Activated T-helper 2 cell treated with anti-CD3 and anti-CD28 coated beads, Interferon-gamma antibody, Interleukin-2, Interleukin-4, amounts not matched to agents 10 μg/mL and 5 μg/mL and 100 μg/mL, durations not matched to agents 14 hours and 24 hours and 36 hours (primary cell): Measurements from ENCODE around the gene SLIT3. TPM values are rescaled to one million over a fixed set of nuclear protein-coding genes. Genes with fewer than 3 reads are reported as not detected.
"Not testable (repeated sequence)": the region's sequence is repeated elsewhere in the genome, so short reads cannot be mapped to it uniquely, and the experiment has no call there.

Source experiments
- DNase-seq: peaks from one replicate; pipeline ENCODE4 v3.0.0; 2021; ENCODE audit warnings: low spot score
- H3K27ac Mint-ChIP-seq: one replicate; pipeline ENCODE4 v1.8.0; 2021; ENCODE audit warnings: mixed read lengths
- H3K27me3 Mint-ChIP-seq: one replicate; pipeline ENCODE4 v1.8.0; 2021; ENCODE audit warnings: low read depth, mixed read lengths
- H3K36me3 Mint-ChIP-seq: one replicate; pipeline ENCODE4 v1.8.0; 2021; ENCODE audit warnings: low read depth, mixed read lengths
- H3K4me1 Mint-ChIP-seq: one replicate; pipeline ENCODE4 v1.8.0; 2021; ENCODE audit warnings: low read depth, mixed read lengths
- H3K4me3 Mint-ChIP-seq: one replicate; pipeline ENCODE4 v1.8.0; 2021; ENCODE audit warnings: low read depth, mild to moderate bottlenecking, moderate library complexity, mixed read lengths
- H3K9me3 Mint-ChIP-seq: one replicate; pipeline ENCODE4 v1.8.0; 2021; ENCODE audit warnings: mixed read lengths
- intact Hi-C: fragments of 100-400 bp; cut with micrococcal nuclease; formaldehyde crosslinking; loops from one replicate; pipeline ENCODE4 v1.15.1; 2023
- total RNA-seq: library from RNA; stranded (reverse); gene quantifications from 2 replicates; pipeline ENCODE4 v1.2.3, GENCODE V29; 2022

SLIT3 gene
- total RNA-seq, 1 donor from 2014 or later = 9.5 TPM

DNA sequence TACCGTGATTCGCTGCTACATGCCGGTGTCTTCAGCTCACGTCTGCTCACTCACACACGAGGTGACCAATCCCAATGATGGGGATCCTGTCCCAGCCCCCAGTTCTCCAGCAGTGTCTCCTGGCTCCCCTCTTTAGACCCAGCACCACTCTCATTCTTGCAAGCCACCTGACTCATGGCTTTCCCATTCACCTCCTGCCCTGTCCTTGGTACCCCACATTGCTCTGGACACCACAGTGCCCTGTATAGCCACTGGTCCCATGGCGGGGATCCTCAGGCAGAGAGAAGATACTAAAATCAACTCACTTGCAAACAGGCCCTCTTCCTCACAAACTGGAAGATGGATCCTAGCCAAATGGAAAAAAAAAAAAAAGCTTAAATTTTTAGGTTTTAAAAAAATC is 81.0 kb downstream of the SLIT3 start:
- Mint-ChIP-seq H3K4me1 (no peaks in the 10 kb centered on the region), H3K27me3 (no peaks in the 10 kb centered on the region), H3K27ac (no peak overlapping the region), H3K4me3 (no peak overlapping the region), H3K36me3 (no peaks in the 10 kb centered on the region), H3K9me3 (no peaks in the 10 kb centered on the region)
- intact Hi-C loops = no loop called here
- no peak for DNase-seq

DNA sequence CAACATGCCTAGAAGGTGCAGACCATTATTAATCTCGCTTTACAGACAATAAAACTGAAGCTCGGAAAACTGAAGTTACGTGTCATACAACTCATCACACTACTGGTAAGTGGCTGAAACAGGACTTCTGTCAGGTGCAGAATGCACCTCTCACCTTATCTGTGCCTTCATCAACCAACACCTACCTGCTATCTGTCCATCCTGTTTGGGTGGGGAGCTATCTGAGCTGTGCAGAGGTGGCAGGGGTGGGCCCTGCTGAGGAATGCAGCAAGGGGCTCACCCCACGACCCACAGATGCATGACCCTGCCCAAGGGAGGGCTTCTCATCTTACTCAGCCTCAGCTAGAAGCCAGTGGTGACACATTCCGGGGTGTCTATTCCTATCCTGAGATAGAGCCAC is 81.6 kb downstream of the SLIT3 start:
- no peak for DNase-seq
- Mint-ChIP-seq H3K36me3 (no peaks in the 10 kb centered on the region), H3K9me3 (no peaks in the 10 kb centered on the region), H3K27me3 (no peaks in the 10 kb centered on the region), H3K4me1 (no peaks in the 10 kb centered on the region), H3K4me3 (no peak overlapping the region), H3K27ac (no peak overlapping the region)
- intact Hi-C loops = no loop called here

DNA sequence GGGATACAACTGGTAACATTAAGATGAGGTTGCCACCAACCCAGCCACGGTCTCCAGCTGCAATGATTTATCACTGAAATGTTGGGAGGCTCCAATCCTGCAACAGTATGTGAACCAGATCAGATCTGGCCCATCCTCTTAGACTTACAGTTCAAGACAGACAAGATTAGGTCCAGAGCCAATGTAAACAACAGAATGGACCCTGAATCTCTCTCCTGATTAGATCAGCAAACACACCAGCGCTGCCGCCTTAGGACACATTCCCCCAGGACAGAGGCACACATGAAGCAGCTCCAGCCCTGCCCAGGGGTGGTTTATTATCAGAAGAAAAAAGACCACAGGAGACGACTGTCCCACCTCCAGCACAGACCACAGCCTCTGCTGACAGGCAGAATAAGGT is 82.1 kb downstream of the SLIT3 start:
- Mint-ChIP-seq H3K4me3 (no peak overlapping the region), H3K27ac (no peak overlapping the region), H3K9me3 (no peaks in the 10 kb centered on the region), H3K36me3 (no peaks in the 10 kb centered on the region), H3K4me1 (no peaks in the 10 kb centered on the region), H3K27me3 (no peaks in the 10 kb centered on the region)
- intact Hi-C loops = no loop called here
- no peak for DNase-seq

DNA sequence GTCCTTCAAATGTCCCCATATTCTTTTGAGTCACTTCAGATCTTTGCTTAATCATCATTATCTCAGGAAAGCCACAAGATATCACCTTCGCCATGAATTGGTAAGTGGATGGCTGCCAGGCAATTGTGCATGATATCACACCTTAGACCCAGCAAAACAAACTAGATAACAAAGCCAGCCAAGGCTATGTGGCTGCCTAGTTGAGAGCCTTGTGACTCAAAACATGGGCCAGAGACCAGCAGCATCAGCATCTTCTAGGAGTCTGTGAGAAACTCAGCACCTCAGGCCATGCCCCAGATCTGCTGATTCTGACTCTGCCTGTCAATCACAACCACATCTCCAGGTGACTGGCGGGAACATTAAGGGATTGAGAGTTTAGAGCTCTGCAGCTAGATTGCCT is 82.8 kb downstream of the SLIT3 start:
- intact Hi-C loops = no loop called here
- no peak for DNase-seq
- Mint-ChIP-seq H3K4me3 (no peak overlapping the region), H3K27me3 (no peaks in the 10 kb centered on the region), H3K4me1 (no peaks in the 10 kb centered on the region), H3K36me3 (no peaks in the 10 kb centered on the region), H3K9me3 (no peaks in the 10 kb centered on the region), H3K27ac (no peak overlapping the region)

DNA sequence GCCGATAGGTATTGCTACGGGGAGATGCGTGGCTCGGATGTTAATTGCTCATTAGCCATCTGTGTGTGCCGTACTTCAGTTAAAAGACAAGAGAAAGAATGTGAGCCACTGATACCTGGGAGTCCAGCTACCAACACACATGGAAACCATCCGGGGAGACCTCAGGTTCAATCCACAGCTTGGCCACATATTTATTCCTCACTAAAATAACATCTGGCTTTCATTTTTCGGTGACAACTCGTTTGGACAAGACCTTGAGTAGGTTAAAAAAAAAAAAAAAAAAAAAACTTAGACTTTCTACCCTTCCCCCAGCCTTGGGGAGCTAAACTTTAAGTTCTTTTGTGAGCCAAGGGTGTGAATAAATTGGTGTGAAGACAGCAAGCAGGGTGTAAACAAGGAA is 84.1 kb downstream of the SLIT3 start:
- intact Hi-C loops = no loop called here
- Mint-ChIP-seq H3K36me3 (no peaks in the 10 kb centered on the region), H3K4me3 (no peak overlapping the region), H3K27ac (no peak overlapping the region), H3K9me3 (no peaks in the 10 kb centered on the region), H3K4me1 (no peaks in the 10 kb centered on the region), H3K27me3 (no peaks in the 10 kb centered on the region)
- no peak for DNase-seq

DNA sequence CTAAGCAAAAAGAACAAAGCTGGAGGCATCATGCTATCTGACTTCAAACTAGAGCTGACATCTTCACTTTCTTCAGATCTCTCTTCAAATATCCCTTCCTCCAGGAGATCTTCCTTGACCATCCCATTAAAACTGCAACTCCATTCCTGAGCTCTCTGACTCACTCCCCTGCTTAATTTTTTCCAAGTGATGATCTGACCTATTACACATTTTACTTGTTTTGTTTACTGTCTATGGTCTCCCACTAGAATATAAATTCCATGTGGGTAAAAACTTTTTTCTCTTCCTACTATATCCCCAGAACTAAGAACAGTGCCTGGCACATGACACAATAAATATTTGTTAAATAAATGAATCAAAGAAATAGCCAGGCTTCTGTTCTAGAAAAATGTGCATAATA is 87.5 kb downstream of the SLIT3 start:
- Mint-ChIP-seq H3K36me3 (no peaks in the 10 kb centered on the region), H3K9me3 (no peaks in the 10 kb centered on the region), H3K27me3 (no peaks in the 10 kb centered on the region), H3K27ac (no peak overlapping the region), H3K4me3 (no peak overlapping the region), H3K4me1 (no peaks in the 10 kb centered on the region)
- intact Hi-C loops = no loop called here
- no peak for DNase-seq

DNA sequence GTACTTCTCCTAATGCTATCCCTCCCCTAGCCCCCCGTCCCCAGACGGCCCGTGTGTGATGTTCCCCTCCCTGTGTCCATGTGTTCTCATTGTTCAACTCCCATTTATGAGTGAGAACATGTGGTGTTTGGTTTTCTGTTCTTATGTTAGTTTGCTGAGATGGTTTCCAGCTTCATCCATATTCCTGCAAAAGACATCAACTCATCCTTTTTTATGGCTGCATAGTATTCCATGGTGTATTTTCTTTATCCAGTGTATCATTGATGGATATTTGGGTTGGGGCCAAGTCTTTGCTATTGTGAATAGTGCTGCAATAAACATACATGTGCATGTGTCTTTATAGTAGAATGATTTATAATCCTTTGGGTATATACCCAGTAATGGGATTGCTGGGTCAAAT is 89.2 kb downstream of the SLIT3 start:
- H3K4me1 Mint-ChIP-seq, H3K9me3 Mint-ChIP-seq, H3K27ac Mint-ChIP-seq, DNase-seq, intact Hi-C loops, H3K36me3 Mint-ChIP-seq, H3K4me3 Mint-ChIP-seq, H3K27me3 Mint-ChIP-seq: not testable (repeated sequence)

DNA sequence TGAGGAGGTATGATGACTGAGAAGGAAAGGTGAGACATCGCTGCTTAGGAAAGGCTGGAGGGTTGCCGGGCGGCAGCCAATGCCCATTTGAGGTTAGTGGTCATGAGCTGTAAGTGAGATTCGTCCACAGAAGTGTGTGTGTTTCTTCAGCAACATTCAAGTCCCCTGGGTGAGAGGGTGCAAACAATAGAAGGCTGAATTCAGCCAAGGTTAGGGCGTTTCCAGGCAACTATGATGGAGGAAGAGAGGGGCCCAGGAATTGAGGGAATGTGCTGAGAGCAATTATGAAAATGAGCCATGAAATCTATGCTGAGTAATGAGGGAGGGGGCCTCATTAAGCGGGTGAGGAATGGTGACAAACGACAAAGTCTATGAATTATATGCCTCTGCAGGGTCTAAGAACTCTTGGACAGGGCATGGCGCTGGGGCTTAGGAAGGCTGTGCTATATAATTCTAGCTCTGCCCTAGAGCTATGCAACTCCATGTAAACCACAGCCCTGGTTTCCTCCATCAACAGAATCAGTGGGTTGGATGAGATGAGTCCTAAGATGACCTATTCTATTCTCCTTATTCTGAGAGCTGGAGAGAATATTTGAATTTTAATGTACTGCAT is 96.0 kb downstream of the SLIT3 start:
- Mint-ChIP-seq H3K27ac (no peak overlapping the region), H3K36me3 (no peaks in the 10 kb centered on the region), H3K27me3 (no peaks in the 10 kb centered on the region), H3K9me3 (peaks cover 4% of the 10 kb centered on the region), H3K4me1 (no peaks in the 10 kb centered on the region), H3K4me3 (no peak overlapping the region)
- intact Hi-C loops = no loop called here
- no peak for DNase-seq

DNA sequence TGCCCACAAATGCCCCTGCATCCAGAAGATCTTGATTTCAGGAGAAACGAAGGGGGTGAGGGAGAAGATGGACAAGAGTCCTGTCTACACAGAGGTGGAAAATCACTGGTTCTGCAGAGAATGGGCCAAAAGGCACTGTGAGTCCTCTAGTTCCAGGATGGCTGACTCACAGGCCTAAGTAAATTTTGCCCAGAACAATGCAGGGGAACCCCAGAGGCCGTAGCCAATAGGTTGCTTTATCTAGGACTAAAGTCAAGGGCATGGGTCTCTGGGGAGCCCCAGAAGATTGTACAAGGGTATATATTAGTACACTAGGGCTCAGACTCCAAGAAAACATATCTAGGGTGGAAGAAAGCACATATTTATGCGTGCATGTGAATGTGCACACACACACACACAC is 98.0 kb downstream of the SLIT3 start:
- Mint-ChIP-seq H3K36me3 (no peaks in the 10 kb centered on the region), H3K4me3 (no peak overlapping the region), H3K27ac (no peak overlapping the region), H3K27me3 (no peaks in the 10 kb centered on the region), H3K9me3 (peaks cover 4% of the 10 kb centered on the region), H3K4me1 (no peaks in the 10 kb centered on the region)
- intact Hi-C loops = no loop called here
- no peak for DNase-seq

DNA sequence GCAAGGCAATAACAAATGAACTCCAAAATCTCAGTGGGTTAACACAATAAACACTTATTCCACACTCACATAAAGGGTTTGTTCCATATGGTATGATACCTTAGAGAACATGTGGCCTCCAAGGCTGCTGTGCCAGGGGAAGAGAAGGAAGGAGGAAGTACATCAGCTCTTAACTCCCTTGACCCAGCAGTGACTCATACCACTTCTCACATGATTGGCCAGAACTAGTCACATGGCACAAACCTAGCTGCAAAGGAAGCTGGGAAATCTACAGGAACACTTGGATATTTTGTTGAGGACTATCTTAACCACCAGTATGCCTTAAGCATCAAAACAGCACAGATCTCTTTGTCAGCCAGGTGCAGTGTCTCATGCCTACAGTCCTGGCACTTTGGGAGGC is 99.3 kb downstream of the SLIT3 start:
- peaks cover 4% of the 10 kb centered on the region for H3K9me3 Mint-ChIP-seq
- H3K4me1 Mint-ChIP-seq = no peaks in the 10 kb centered on the region
- no peaks in the 10 kb centered on the region for H3K36me3 Mint-ChIP-seq
- DNase-seq = no peak
- H3K27ac Mint-ChIP-seq = no peak overlapping the region
- no peaks in the 10 kb centered on the region for H3K27me3 Mint-ChIP-seq
- intact Hi-C loops = no loop called here
- H3K4me3 Mint-ChIP-seq = no peak overlapping the region

DNA sequence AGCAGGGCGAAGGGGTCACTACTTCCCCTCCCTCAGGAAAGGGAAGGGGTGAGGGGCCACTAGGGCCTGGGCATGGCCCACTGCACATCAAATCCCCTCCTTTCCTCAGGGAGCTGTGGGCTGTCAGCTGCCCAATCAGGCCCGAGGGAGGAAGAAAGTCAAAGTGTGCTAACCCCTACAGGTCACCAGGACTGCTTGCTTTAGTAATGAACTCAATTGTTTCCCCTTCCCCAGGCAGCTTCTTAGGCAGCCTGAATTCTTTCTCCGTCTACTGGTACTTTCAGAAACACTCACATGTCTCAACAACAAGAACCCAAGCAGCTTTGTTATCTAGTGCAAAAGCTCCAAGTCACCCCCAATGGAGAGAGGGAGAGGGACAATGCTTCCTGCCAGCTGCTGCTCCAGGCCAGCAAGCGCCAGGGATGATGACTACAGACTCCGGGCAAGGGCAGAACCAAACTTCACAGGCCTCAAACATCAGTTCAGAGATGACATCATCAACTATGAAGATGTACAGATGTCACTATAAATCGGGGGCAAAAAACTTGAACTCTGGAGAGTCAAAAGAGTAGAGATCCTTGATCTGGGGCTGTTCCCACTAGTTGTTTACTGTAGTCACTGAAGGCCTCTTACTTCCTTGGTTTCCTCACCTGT is 100.7 kb downstream of the SLIT3 start:
- no peaks in the 10 kb centered on the region for H3K4me1 Mint-ChIP-seq
- H3K36me3 Mint-ChIP-seq = no peaks in the 10 kb centered on the region
- no peak overlapping the region for H3K27ac Mint-ChIP-seq
- no peak for DNase-seq
- intact Hi-C loops = no loop called here
- H3K4me3 Mint-ChIP-seq = no peak overlapping the region
- no peaks in the 10 kb centered on the region for H3K27me3 Mint-ChIP-seq
- H3K9me3 Mint-ChIP-seq = peaks cover 4% of the 10 kb centered on the region

DNA sequence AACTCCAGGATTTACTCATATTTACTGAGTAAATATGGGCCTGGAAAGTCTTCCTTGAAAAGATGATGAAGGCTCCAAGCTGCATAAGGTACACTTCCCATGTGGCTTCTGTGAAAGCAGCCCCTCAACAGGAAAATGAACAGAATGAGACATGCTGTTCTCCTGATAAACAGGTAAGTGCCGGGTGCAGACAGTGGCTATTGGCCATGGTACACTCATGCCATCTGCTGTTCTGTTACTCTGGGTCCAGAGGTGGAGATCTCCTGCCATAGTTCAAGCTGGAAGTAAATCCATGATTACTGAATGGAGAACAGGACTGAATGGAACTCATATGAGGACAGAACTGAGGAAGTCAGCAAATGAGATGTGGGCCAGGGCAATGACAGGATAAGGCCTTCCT is 103.6 kb downstream of the SLIT3 start:
- no peak for DNase-seq
- H3K9me3 Mint-ChIP-seq = peaks cover 4% of the 10 kb centered on the region
- no peaks in the 10 kb centered on the region for H3K27me3 Mint-ChIP-seq
- no peak overlapping the region for H3K4me3 Mint-ChIP-seq
- intact Hi-C loops = no loop called here
- H3K4me1 Mint-ChIP-seq = no peaks in the 10 kb centered on the region
- H3K27ac Mint-ChIP-seq = no peak overlapping the region
- no peaks in the 10 kb centered on the region for H3K36me3 Mint-ChIP-seq

DNA sequence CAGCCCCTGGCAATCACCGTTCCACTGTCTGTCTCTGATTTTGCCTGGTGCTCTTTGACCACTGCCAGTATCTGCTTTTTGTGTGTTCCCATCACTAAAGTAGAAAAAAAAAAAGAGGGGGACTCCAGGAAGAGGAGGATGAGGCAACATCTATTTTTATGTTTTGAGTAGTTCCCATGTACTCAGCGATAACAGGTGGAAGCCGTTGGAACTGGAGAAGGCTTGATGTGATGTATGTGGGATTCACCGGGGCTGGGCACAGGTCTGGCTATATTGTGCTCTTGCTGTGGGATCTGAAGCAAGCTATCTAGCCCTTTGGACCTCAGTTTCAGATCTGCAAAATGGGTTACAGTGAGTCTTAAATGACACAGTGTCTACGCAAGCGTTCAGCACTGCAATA is 104.9 kb downstream of the SLIT3 start:
- no peaks in the 10 kb centered on the region for H3K27me3 Mint-ChIP-seq
- no peak overlapping the region for H3K4me3 Mint-ChIP-seq

DNA sequence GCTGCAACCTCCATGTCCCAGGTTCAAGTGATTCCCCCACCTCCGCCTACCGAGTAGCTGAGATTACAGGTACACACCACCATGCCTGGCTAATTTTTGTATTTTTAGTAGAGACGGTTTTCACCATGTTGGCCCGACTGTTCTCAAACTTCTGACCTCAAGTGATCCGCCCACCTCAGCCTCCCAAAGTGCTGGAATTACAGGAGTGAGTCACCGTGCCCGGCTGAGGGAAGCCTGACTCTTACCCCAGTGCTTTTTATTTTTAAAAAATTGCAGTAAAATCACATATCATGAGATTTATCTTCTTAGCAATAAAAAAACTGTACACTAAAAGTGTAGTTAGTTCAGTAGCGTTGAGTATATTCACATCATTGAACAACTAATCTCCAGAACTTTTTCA is 105.3 kb downstream of the SLIT3 start:
- intact Hi-C loops = no loop called here
- H3K9me3 Mint-ChIP-seq = no peaks in the 10 kb centered on the region
- H3K4me3 Mint-ChIP-seq = no peak overlapping the region
- no peaks in the 10 kb centered on the region for H3K36me3 Mint-ChIP-seq
- H3K4me1 Mint-ChIP-seq = no peaks in the 10 kb centered on the region
- DNase-seq = no peak
- no peak overlapping the region for H3K27ac Mint-ChIP-seq
- no peaks in the 10 kb centered on the region for H3K27me3 Mint-ChIP-seq

More for the DNA sequence above, 104.9 kb downstream of the SLIT3 start:
- intact Hi-C loops = no loop called here
- no peaks in the 10 kb centered on the region for H3K9me3 Mint-ChIP-seq
- no peaks in the 10 kb centered on the region for H3K4me1 Mint-ChIP-seq
- no peaks in the 10 kb centered on the region for H3K36me3 Mint-ChIP-seq
- H3K27ac Mint-ChIP-seq = no peak overlapping the region
- DNase-seq = no peak
